Placental pericyte (primary cell): ENCODE measurements around the gene ACBD6. TPM values are rescaled to one million over a fixed set of nuclear protein-coding genes. Genes with fewer than 3 reads are reported as not detected.

Source experiments
- small RNA-seq: library from RNA; depleted of rRNA; stranded (forward); fragments of <200 nt; gene quantifications from one replicate; pipeline ENCODE3, GENCODE V24; 2012; ENCODE audit warnings: low replicate concordance
- total RNA-seq: library from RNA; depleted of rRNA; stranded (reverse); fragments of >200 nt; gene quantifications from 2 replicates; pipeline ENCODE4 v1.2.3, GENCODE V29; 2012

ACBD6 gene, protein sequence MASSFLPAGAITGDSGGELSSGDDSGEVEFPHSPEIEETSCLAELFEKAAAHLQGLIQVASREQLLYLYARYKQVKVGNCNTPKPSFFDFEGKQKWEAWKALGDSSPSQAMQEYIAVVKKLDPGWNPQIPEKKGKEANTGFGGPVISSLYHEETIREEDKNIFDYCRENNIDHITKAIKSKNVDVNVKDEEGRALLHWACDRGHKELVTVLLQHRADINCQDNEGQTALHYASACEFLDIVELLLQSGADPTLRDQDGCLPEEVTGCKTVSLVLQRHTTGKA
- total RNA-seq: 46.1 and 60.0 TPM in 2 replicates

DNA sequence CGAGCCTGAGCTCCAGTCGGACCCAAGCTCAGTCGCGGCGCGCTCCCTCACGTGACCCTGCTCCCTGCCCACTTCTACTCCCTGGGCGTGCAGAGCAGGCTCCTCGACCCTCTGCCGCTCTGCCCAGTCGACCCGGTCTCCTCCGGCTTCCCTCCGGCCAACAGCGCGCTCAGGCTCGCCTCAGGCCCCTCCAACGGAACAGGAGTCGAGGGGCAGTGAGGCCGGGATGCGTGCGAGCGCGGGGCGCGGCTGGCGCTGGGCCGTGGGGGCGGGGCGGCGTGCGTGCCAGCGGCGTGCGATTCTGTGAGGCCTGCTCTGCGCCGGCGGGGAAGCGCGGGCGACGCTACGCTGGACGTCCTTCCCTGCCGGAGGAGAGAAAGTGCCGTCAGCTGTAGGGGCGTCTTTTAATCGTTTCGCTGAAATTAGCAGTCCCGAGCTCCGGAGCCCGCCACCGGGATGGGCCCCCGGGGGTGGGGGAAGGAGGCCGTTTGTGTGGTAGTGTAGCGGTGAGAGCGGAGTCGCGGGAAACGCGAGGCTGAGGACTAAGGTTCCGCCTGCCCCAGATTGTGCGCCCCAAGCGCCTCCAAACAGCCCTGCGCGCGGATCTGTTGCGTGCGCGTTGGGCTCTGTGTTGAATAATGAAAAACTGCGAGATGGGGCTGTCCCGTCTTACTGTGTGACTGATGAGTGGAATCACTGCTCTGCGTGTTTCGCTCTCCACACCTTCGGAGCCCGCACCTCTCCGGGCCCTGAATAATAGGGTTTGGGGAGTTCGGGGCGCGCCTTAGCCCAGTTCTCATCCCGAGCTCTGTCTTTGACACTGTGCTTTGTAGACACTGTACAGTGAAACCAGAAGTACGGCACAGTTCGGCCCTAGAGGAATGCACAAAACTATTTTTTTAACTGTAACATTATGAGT lies at the start of gene ACBD6:
ACBD6 (minus strand) TSS at position 217 of the 919 bp plus-strand sequence. CDS start 311 bp downstream, outside the sequence.

Small RNA genes lying within 50 kb of the gene (small RNA-seq; reads per million reads assigned to genes)
- not detected for gene MIR3121
- not detected for gene RF00019

Other genes with a start within 250 kb of the ACBD6 start
- gene OVAAL, start 56.4 kb upstream of the ACBD6 start, total RNA-seq: not detected in 2 replicates
- 27.4 and 31.5 TPM in 2 replicates for gene XPR1, start 129.4 kb upstream of the ACBD6 start, total RNA-seq